ENCODE data around the gene TRMT6. TPM values are rescaled to one million over a fixed set of nuclear protein-coding genes. Genes with fewer than 3 reads are reported as not detected.

TRMT6 gene
- total RNA-seq, 1 experiment from 2014 or later: 16.2 TPM

GRCh38 chr20:5996765-5997164 is 46.4 kb upstream of the TRMT6 start:
- Histone ChIP-seq H3K9me3 (ENCODE audit: insufficient read depth, low read depth) (no peaks in the 10 kb centered on the region), H3K36me3 (ENCODE audit: low read depth) (peaks cover 10% of the 10 kb centered on the region; the same call in 1 of the 2 replicates), H3K4me3 (no peak overlapping the region), H3K9me2 (ENCODE audit: insufficient read depth) (no peaks in the 10 kb centered on the region), H3F3A (ENCODE audit: insufficient read depth, low read depth) (no peaks in the 10 kb centered on the region), H3K79me2 (ENCODE audit: low read depth) (no peaks in the 10 kb centered on the region), H3K27me3 (ENCODE audit: insufficient read depth, low read depth) (no peaks in the 10 kb centered on the region), H3K27ac (peak overlapping the region; percentile 12; the same call in 1 of the 2 replicates), H4K20me1 (ENCODE audit: insufficient read depth) (no peaks in the 10 kb centered on the region), H2AFZ (no peak overlapping the region), H3K4me2 (no peak overlapping the region), H3K4me1 (replicated peaks; ENCODE audit: insufficient read depth) (no peaks in the 10 kb centered on the region; the same call in 1 of the 2 replicates)
- TF ChIP-seq EZH2 (IDR thresholded peaks at IDR 0.05; ENCODE audit: low read depth): no peak
- TF ChIP-seq, protein P1, sequence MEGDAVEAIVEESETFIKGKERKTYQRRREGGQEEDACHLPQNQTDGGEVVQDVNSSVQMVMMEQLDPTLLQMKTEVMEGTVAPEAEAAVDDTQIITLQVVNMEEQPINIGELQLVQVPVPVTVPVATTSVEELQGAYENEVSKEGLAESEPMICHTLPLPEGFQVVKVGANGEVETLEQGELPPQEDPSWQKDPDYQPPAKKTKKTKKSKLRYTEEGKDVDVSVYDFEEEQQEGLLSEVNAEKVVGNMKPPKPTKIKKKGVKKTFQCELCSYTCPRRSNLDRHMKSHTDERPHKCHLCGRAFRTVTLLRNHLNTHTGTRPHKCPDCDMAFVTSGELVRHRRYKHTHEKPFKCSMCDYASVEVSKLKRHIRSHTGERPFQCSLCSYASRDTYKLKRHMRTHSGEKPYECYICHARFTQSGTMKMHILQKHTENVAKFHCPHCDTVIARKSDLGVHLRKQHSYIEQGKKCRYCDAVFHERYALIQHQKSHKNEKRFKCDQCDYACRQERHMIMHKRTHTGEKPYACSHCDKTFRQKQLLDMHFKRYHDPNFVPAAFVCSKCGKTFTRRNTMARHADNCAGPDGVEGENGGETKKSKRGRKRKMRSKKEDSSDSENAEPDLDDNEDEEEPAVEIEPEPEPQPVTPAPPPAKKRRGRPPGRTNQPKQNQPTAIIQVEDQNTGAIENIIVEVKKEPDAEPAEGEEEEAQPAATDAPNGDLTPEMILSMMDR (conservative IDR thresholded peaks at IDR 0.05): no peak
- ChIA-PET CTCF (no interaction called here), POLR2A (ENCODE audit: unreplicated experiment) (no interaction called here)
- peak; percentile 15 to 70 for DNase-seq
- intact Hi-C loops (cut with micrococcal nuclease; ENCODE audit: unreplicated experiment): no loop called here
- no TSS peak for BruUV-seq (replicated peaks)

DNA sequence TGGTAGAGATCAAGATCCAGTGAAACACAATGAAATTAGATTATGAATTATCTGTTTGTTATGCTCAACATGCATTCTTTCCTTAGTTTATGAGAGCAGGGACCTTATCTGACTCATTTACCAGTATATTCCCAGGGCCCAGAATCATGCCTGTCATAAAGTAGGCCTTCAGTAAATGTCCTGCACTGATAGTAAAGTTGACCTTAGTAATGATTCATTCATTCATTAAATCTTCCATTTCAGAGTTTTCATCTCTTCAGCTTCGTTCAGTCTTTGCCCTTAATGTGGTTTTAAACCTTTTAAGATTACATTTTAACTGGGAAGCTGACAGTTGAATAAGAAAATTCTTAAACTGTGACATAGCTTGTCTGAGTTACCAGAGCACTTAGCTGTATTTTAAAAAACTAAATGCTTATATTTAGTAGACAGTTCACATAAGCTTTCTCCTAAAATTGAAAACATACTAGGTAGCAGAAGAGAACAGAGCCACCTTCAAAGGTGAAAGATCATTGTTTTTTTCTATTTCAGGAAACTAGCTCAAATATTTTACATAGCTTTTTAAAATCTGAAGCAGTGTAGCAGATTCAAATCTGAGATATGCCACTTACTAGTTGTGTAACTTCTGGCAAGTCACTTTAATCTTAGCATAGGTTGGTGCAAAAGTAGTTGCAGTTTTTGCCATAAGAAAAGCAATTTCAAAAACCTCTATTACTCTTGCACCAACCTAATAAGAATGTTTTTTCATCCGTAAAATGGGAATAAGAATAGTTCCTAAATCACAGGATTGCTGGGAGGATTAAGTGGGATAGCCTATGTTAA is 41.5 kb upstream of the TRMT6 start:
- no peak for TF ChIP-seq EZH2 (IDR thresholded peaks at IDR 0.05; ENCODE audit: low read depth)
- TF ChIP-seq, protein P1 (conservative IDR thresholded peaks at IDR 0.05): no peak
- H3K36me3 ChIP-seq (ENCODE audit: low read depth): peaks cover 10% of the 10 kb centered on the region; the same call in 1 of the 2 replicates
- H3K27me3 ChIP-seq (ENCODE audit: insufficient read depth, low read depth): no peaks in the 10 kb centered on the region
- H3K4me3 ChIP-seq: no peak overlapping the region
- H3K79me2 ChIP-seq (ENCODE audit: low read depth): no peaks in the 10 kb centered on the region
- H3K27ac ChIP-seq: no peak overlapping the region
- no peak overlapping the region for H2AFZ ChIP-seq
- no peak overlapping the region for H3K4me2 ChIP-seq
- intact Hi-C loops (cut with micrococcal nuclease; ENCODE audit: unreplicated experiment): no loop called here
- CTCF ChIA-PET: no interaction called here
- no peaks in the 10 kb centered on the region for H3K9me2 ChIP-seq (ENCODE audit: insufficient read depth)
- BruUV-seq (replicated peaks): no TSS peak
- H3K9me3 ChIP-seq (ENCODE audit: insufficient read depth, low read depth): no peaks in the 10 kb centered on the region
- H3F3A ChIP-seq (ENCODE audit: insufficient read depth, low read depth): no peaks in the 10 kb centered on the region
- H4K20me1 ChIP-seq (ENCODE audit: insufficient read depth): no peaks in the 10 kb centered on the region
- no peaks in the 10 kb centered on the region; the same call in 1 of the 2 replicates for H3K4me1 ChIP-seq (replicated peaks; ENCODE audit: insufficient read depth)
- POLR2A ChIA-PET (ENCODE audit: unreplicated experiment): interaction anchor here (0.6 kb wide), 1 partner anchor 28 kb away, joined by 7 read pairs; no protein-coding TSS in a partner anchor
- DNase-seq: no peak

DNA sequence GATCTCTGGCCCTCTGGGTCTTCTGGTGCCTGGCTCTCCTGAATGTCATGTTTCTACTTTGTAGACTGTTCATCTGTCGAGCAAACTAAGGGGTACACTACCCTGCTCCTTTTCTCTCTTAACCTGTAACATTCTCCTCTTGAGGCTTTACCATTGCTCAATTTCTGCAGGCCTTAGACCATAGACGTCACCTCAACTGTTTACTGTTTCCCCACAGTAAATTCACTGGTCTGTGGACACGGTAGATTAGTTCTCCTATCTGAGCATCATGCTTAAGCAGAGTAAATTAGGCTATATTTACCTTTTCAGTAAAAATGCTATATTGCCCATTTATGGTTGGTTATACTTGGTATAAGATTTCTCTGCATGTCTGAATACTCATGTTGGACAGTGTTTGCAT is 40.6 kb upstream of the TRMT6 start:
- no peaks in the 10 kb centered on the region for H4K20me1 ChIP-seq (ENCODE audit: insufficient read depth)
- H3K9me3 ChIP-seq (ENCODE audit: insufficient read depth, low read depth): no peaks in the 10 kb centered on the region
- H3K36me3 ChIP-seq (ENCODE audit: low read depth): peaks cover 10% of the 10 kb centered on the region; the same call in 1 of the 2 replicates
- no peak overlapping the region for H3K4me2 ChIP-seq
- no peak for TF ChIP-seq EZH2 (IDR thresholded peaks at IDR 0.05; ENCODE audit: low read depth)
- TF ChIP-seq, protein P1 (conservative IDR thresholded peaks at IDR 0.05): no peak
- no peak overlapping the region for H3K27ac ChIP-seq
- H3K27me3 ChIP-seq (ENCODE audit: insufficient read depth, low read depth): no peaks in the 10 kb centered on the region
- POLR2A ChIA-PET (ENCODE audit: unreplicated experiment): no interaction called here
- intact Hi-C loops (cut with micrococcal nuclease; ENCODE audit: unreplicated experiment): no loop called here
- H2AFZ ChIP-seq: no peak overlapping the region
- no peak for DNase-seq
- BruUV-seq (replicated peaks): no TSS peak
- no peaks in the 10 kb centered on the region for H3K79me2 ChIP-seq (ENCODE audit: low read depth)
- no peaks in the 10 kb centered on the region for H3K9me2 ChIP-seq (ENCODE audit: insufficient read depth)
- CTCF ChIA-PET: no interaction called here
- no peaks in the 10 kb centered on the region for H3F3A ChIP-seq (ENCODE audit: insufficient read depth, low read depth)
- H3K4me1 ChIP-seq (replicated peaks; ENCODE audit: insufficient read depth): no peaks in the 10 kb centered on the region
- no peak overlapping the region for H3K4me3 ChIP-seq

All from PC-9 (cell line).